ENCODE measurements around the gene ISG15. TPM values are rescaled to one million over a fixed set of nuclear protein-coding genes. Genes with fewer than 3 reads are reported as not detected.
A peak's percentile ranks its signal among the peaks of the same experiment; 100 is the strongest.
"Not testable (repeated sequence)": the region's sequence is repeated elsewhere in the genome, so short reads cannot be mapped to it uniquely, and the experiment has no call there.

ISG15 gene
- total RNA-seq, 2 experiments from 2014 or later = 593 to 623 TPM

DNA sequence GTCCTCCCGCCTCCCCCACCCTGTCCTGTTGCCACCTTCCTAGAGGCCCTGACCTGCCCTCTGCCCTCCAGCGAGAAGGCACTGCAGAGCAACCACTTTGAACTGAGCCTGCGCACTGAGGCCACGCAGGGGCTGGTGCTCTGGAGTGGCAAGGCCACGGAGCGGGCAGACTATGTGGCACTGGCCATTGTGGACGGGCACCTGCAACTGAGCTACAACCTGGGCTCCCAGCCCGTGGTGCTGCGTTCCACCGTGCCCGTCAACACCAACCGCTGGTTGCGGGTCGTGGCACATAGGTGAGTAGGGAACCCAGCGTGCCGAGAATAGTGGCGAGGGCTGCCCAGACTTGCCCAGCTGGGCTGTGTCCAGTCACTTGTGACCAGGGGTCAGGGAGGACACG lies 40.4 kb downstream of the ISG15 start:
- Mint-ChIP-seq H3K9me3 (peaks cover 8% of the 10 kb centered on the region), H3K36me3 (ENCODE audit: low read depth) (peaks cover 9% of the 10 kb centered on the region), H3K27ac (no peak overlapping the region), H3K4me3 (no peak overlapping the region), H3K4me1 (peaks cover 5% of the 10 kb centered on the region), H3K27me3 (peaks cover 10% of the 10 kb centered on the region)
- no peak for DNase-seq
- ChIA-PET POLR2A (interaction anchor here (1.0 kb wide), 1 partner anchor 14 kb away, joined by 4 read pairs; no protein-coding TSS in a partner anchor), CTCF (no interaction called here)

DNA sequence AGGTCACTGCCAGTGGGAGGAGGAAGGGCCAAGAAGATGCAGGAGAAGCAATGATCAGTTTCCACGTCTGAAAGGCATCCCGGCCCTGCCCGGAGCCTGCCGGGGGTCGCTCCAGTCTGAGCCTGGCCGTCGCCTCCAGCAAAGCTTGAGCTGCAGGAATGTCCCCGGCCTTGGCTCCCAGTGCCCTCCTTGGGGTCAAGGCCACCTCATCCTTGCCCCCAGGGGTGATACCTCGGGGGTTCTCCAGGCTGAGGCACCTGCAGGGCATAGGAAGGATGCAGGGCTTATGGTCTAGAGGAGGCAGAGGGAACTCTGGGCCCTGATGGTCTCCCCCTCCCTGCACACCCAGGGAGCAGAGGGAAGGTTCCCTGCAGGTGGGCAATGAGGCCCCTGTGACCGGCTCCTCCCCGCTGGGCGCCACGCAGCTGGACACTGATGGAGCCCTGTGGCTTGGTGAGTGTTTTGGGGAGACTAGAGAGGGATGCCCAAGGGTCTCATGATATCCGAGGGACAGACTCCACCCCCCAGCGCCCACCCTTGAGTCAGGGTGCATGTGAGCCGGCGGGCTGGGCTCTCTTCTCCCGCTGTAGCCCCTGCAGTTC lies 40.9 kb downstream of the ISG15 start:
- no peak overlapping the region for H3K4me3 Mint-ChIP-seq
- ChIA-PET POLR2A (interaction anchor here (1.0 kb wide), 1 partner anchor 14 kb away, joined by 4 read pairs; no protein-coding TSS in a partner anchor), CTCF (no interaction called here)
- peaks cover 8% of the 10 kb centered on the region for H3K4me1 Mint-ChIP-seq
- H3K36me3 Mint-ChIP-seq (ENCODE audit: low read depth) = peaks cover 9% of the 10 kb centered on the region
- H3K27ac Mint-ChIP-seq = no peak overlapping the region
- H3K9me3 Mint-ChIP-seq = peaks cover 8% of the 10 kb centered on the region
- no peak for DNase-seq
- peaks cover 13% of the 10 kb centered on the region for H3K27me3 Mint-ChIP-seq

DNA sequence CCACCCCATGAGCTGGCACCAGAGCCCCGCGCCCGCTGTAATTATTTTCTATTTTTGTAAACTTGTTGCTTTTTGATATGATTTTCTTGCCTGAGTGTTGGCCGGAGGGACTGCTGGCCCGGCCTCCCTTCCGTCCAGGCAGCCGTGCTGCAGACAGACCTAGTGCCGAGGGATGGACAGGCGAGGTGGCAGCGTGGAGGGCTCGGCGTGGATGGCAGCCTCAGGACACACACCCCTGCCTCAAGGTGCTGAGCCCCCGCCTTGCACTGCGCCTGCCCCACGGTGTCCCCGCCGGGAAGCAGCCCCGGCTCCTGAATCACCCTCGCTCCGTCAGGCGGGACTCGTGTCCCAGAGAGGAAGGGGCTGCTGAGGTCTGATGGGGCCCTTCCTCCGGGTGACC lies 41.7 kb downstream of the ISG15 start:
- DNase-seq = no peak
- POLR2A ChIA-PET = interaction anchor here (1.0 kb wide), 1 partner anchor 9 kb away, joined by 3 read pairs; no protein-coding TSS in a partner anchor

DNA sequence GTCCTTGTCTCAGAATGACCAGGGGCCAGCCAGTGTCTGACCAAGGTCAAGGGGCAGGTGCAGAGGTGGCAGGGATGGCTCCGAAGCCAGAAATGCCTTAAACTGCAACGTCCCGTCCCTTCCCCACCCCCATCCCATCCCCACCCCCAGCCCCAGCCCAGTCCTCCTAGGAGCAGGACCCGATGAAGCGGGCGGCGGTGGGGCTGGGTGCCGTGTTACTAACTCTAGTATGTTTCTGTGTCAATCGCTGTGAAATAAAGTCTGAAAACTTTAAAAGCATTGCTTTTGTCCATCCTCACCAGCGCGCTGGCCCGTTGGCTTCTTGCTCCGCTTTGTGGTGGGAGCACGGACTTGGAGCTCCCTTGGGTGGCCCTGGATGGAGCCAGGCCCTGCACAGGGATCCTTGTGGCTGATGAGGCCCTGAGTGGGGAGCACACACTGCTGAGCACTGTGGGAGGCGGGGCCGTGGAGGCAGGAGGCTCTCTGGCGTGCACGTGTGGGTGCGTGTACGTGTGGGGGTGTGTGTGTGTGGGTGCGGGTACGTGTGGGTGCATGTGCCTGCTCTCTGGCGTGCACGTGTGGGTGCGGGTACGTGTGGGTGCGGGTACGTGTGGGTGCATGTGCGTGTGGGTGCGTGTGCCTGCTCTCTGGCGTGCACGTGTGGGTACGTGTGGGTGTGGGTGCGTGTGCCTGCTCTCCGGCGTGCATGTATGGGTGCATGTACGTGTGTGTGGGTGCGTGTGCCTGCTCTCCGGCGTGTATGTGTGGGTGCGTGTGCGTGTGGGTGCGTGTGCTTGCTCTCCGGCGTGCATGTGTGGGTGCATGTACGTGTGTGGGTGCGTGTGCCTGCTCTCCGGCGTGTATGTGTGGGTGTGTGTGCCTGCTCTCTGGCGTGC lies 42.8 kb downstream of the ISG15 start:
- Mint-ChIP-seq H3K27me3 (peaks cover 13% of the 10 kb centered on the region), H3K4me1 (peaks cover 17% of the 10 kb centered on the region), H3K27ac (no peak overlapping the region), H3K4me3 (no peak overlapping the region), H3K36me3 (ENCODE audit: low read depth) (peaks cover 9% of the 10 kb centered on the region), H3K9me3 (peaks cover 8% of the 10 kb centered on the region)
- ChIA-PET POLR2A (interaction anchor here (1.0 kb wide), 1 partner anchor 8 kb away, joined by 3 read pairs; no protein-coding TSS in a partner anchor), CTCF (no interaction called here)
- DNase-seq = no peak

More for the DNA sequence above, 41.7 kb downstream of the ISG15 start:
- H3K27ac Mint-ChIP-seq = no peak overlapping the region
- peaks cover 13% of the 10 kb centered on the region for H3K27me3 Mint-ChIP-seq
- H3K4me3 Mint-ChIP-seq = no peak overlapping the region
- peaks cover 9% of the 10 kb centered on the region for H3K4me1 Mint-ChIP-seq
- peaks cover 8% of the 10 kb centered on the region for H3K9me3 Mint-ChIP-seq
- H3K36me3 Mint-ChIP-seq (ENCODE audit: low read depth) = peaks cover 9% of the 10 kb centered on the region
- CTCF ChIA-PET = no interaction called here

DNA sequence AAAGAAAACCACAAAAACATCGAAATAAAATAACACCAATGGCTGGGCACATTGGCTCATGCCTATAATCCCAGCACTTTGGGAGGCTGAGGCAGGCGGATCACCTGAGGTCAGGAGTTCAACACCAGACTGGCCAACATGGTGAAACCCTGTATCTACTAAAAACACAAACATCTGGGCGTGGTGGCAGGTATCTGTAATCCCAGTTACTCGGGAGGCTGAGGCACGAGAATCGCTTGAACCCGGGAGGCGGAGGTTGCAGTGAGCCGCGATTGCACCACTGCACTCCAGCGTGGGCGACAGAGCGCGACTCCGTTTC lies 44.4 kb downstream of the ISG15 start:
- CTCF ChIA-PET = interaction anchor here (1.5 kb wide), 1 partner anchor 56 kb away, joined by 3 read pairs; no protein-coding TSS in a partner anchor
- H3K4me3 Mint-ChIP-seq; H3K36me3 Mint-ChIP-seq (ENCODE audit: low read depth); DNase-seq; POLR2A ChIA-PET; H3K27ac Mint-ChIP-seq; H3K9me3 Mint-ChIP-seq: not testable (repeated sequence)
- H3K27me3 Mint-ChIP-seq = peaks cover 13% of the 10 kb centered on the region
- peaks cover 28% of the 10 kb centered on the region for H3K4me1 Mint-ChIP-seq

DNA sequence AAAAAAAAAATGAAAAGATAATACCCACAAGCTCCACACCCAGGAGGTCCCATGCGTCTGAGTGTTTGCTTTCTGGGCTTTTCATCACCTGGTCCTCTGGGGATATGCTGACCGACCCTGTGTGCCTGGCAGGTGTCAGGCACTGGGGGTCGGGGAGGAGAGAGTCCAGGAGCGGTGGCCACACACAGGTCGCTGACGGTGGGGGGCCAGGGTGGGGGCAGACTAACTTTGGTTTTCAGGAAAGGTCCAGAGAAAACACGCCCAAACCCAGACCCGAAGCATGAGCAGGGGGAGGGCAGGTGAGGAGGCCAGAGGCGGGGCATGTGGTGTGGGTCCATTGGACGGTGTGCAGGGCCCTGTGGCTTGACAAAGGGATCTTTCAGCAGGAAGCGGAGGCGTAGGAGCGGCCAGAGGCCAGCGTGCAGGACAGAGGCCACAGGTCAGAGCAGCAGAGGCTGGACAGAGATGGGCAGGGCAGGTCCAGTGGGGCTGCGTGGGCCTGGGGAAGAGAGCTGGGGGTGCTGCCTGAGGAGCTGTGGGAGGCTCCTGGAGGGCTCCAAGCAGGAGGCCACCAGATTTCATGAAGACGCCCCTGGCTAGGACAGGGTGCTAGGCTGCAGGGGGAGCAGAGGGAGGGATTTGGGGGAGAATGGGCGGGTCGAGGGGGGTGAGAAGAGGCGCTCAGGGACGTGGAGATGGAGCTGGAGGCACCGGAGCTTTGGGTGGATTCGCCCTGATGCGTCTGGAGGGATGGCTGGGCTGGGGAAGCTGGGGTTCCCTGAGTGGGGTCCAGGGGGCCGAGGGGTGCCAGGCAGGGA lies 45.0 kb downstream of the ISG15 start:
- POLR2A ChIA-PET = interaction anchor here (1.6 kb wide), 1 partner anchor 18 kb away, joined by 6 read pairs; no protein-coding TSS in a partner anchor
- Mint-ChIP-seq H3K27ac (peak overlapping the region; percentile 9), H3K4me1 (peaks cover 34% of the 10 kb centered on the region), H3K9me3 (no peaks in the 10 kb centered on the region), H3K36me3 (ENCODE audit: low read depth) (no peaks in the 10 kb centered on the region), H3K27me3 (peaks cover 13% of the 10 kb centered on the region), H3K4me3 (peak overlapping the region; percentile 73)
- CTCF ChIA-PET = interaction anchor here (1.3 to 1.5 kb wide), 3 partner anchors 56 to 314 kb away, joined by 3 to 4 read pairs (median 3); no protein-coding TSS in a partner anchor
- DNase-seq = no peak

DNA sequence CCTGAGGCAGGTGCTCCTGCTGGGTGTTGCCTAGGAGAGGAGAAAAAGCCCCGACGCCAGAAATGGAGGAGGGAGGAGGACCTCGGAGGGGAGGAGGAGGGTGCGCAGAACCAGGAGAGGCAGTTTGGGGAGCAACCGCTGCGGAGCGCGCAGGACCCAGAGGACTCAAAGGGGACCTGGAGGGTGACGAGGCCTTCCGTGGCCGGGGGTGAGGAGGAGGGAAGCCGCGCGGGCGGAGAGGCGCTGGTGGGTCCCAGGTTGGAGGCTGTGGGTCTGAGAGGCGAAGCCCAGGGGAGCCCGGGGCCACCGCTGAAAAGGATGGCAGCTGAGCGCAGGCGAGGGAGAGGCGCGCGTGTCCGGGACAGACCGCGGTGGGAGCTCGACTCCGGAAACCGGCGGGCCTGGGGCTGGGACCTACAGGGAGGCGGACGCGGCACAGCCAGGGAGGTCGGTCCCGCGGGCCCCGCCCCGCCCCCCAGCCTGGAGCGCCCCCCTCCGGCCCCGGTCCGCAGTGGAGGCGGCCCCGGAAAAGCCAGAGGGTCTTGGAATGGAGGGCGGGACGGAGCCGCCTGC lies 45.7 kb downstream of the ISG15 start:
- H3K9me3 Mint-ChIP-seq = no peaks in the 10 kb centered on the region
- H3K4me1 Mint-ChIP-seq = peaks cover 40% of the 10 kb centered on the region
- DNase-seq = peak; percentile 64
- no peaks in the 10 kb centered on the region for H3K36me3 Mint-ChIP-seq (ENCODE audit: low read depth)
- peak overlapping the region; percentile 73 for H3K4me3 Mint-ChIP-seq
- ChIA-PET CTCF (interaction anchor here (0.9 to 1.3 kb wide), 3 partner anchors 76 to 313 kb away, joined by 3 to 4 read pairs (median 3); no protein-coding TSS in a partner anchor), POLR2A (interaction anchor here (1.6 kb wide), 1 partner anchor 19 kb away, joined by 6 read pairs; no protein-coding TSS in a partner anchor)
- peak overlapping the region; percentile 35 for H3K27ac Mint-ChIP-seq
- H3K27me3 Mint-ChIP-seq = peaks cover 13% of the 10 kb centered on the region

DNA sequence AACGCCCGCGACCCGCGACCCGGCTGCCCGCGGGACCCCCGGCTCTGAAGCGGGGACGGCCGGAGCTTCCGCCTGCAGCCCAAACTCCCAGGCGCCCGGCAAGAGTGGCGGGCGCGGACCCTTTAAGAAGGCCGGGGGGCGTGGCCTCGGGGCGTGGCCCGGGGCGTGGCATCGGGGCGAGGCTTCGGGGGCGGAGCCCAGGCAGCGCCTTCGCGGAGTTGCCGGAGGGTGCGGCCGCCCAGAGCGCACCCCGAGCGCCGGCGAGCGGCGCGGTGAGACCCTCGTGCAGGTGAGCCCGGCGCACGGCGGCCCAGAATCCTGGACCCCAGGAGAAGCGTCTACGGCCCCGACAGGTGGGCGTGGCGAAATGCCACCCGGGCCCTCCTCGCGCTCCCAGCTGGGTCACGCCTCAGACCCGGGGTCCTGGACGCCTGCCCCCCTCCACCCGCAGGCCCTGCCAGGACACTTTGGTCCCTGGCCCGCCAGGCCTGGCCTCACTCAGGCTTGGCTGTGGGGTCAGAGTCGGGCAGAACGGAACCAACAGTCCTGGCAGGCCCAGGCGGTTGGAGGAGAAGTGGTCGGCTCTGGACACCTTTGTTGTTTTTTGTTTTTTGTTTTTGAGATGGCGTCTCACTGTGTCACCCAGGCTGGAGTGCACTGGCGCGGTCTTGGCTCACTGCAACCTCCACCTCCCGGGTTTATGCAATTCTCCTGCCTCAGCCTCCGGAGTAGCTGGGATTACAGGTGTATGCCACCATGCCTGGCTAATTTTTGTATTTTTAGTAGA lies 46.4 kb downstream of the ISG15 start:
- H3K27ac Mint-ChIP-seq = peak overlapping the region; percentile 56
- H3K4me3 Mint-ChIP-seq = peak overlapping the region; percentile 70
- POLR2A ChIA-PET = interaction anchor here (1.6 kb wide), 1 partner anchor 19 kb away, joined by 6 read pairs; no protein-coding TSS in a partner anchor
- peak; percentile 94 for DNase-seq
- peaks cover 45% of the 10 kb centered on the region for H3K4me1 Mint-ChIP-seq
- no peaks in the 10 kb centered on the region for H3K9me3 Mint-ChIP-seq
- no peaks in the 10 kb centered on the region for H3K36me3 Mint-ChIP-seq (ENCODE audit: low read depth)
- H3K27me3 Mint-ChIP-seq = peaks cover 13% of the 10 kb centered on the region
- CTCF ChIA-PET = interaction anchor here (0.9 to 1.3 kb wide), 3 partner anchors 76 to 313 kb away, joined by 3 to 4 read pairs (median 3); no protein-coding TSS in a partner anchor

DNA sequence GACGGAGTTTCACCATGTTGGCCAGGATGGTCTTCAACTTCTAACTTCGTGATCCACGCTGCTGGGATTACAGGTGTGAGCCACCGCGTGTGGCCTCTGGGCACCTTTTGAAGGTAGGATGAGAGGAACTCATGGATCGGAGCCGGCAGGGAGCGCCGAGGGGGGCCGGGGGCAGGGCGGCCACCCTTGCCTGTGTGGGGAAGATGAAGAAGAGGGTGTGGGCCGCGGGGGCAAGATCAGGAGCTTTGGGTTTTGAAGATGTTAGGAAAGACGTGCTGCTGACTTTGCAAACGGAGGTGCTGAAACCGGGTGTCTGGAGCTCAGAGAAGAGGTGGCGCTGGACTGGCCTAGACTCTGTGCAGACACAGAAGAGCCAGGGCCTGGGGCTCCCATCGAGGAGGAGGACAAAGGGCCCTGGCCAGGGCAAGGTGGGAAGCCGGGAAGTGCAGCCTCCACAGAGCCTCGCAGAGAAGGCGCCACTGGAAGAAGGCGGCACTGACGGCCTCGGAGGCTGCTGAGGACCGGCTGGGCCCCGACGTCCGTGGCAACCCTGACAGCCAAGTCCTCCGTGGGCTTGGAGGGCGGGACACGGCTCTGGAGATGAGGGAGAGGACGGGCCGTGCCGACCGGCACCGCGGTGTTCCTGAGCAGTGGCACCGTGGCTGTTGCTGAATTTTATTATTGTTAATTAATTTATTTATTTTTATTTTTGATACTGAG lies 47.1 kb downstream of the ISG15 start:
- Mint-ChIP-seq H3K27ac (peak overlapping the region; percentile 56), H3K27me3 (peaks cover 13% of the 10 kb centered on the region)
- CTCF ChIA-PET = interaction anchor here (3.9 kb wide), 1 partner anchor 75 kb away, joined by 19 read pairs; no protein-coding TSS in a partner anchor

DNA sequence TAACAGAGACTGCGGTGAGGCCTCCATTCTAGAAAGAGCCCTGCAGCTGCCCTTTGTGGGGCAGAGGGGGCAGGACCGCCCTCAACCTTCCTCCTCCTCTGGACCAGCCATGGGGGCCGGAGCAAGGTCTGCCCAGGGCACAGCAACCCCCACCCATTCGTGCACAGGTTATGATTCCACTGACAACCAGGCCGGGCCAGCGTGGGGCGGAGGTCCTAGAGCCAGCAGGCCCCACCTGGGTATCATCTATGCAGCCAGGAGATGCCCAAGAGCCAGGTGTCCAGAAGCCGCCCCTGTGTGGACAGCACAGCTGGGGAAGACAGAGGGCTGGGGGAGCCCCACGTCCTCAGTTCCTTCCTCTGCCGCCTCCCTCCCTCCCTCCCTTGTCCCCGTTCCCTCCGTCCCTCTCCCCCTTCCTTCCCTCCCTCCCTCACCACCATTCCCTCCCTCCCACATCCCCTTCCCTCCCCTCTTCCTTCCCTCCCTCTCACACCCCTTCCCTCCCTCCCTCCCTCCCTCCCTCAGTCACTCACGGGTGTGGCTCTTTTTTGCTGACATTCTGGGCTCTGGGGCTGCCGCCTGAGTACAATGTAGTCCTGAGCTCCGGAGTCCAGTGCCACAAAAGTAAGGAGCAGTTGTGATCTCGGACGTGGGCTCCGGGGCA lies 48.5 kb downstream of the ISG15 start:
- Mint-ChIP-seq H3K36me3 (ENCODE audit: low read depth) (no peaks in the 10 kb centered on the region), H3K27me3 (peaks cover 13% of the 10 kb centered on the region), H3K27ac (peak overlapping the region; percentile 37), H3K4me1 (peaks cover 54% of the 10 kb centered on the region), H3K9me3 (no peaks in the 10 kb centered on the region), H3K4me3 (peak overlapping the region; percentile 66)
- ChIA-PET POLR2A (interaction anchor here (1.2 to 2.1 kb wide), 2 partner anchors 21 to 96 kb away, joined by 3 to 9 read pairs; no protein-coding TSS in a partner anchor), CTCF (interaction anchor here (0.6 to 3.9 kb wide), 4 partner anchors 21 to 200 kb away, joined by 3 to 19 read pairs (median 4); partner anchors contain the start of gene AGRN)
- DNase-seq = no peak

More for the DNA sequence above, 47.1 kb downstream of the ISG15 start:
- no peak for DNase-seq
- H3K9me3 Mint-ChIP-seq = no peaks in the 10 kb centered on the region
- POLR2A ChIA-PET = interaction anchor here (1.6 to 2.1 kb wide), 2 partner anchors 20 kb away, joined by 6 to 9 read pairs; no protein-coding TSS in a partner anchor
- H3K4me3 Mint-ChIP-seq = peak overlapping the region; percentile 70
- peaks cover 48% of the 10 kb centered on the region for H3K4me1 Mint-ChIP-seq
- H3K36me3 Mint-ChIP-seq (ENCODE audit: low read depth) = no peaks in the 10 kb centered on the region

All from activated CD4-positive, alpha-beta memory T cell treated with anti-CD3 and anti-CD28 coated beads, Interleukin-2, amount 10 ng/mL, durations not matched to agents 7 days and 5 days (primary cell).